VCaP (cell line): ENCODE data around the gene GRID2.

Source experiments
- H3K27ac ChIP-seq: fragments of 450-650 bp; 2 replicates; pipeline ENCODE4 v1.5.1; 2017
- TF ChIP-seq, protein P1 (sequence below): fragments of 450-650 bp; conservative IDR thresholded peaks from 2 replicates; pipeline ENCODE4 v1.5.1; 2017; ENCODE audit warnings: mild to moderate bottlenecking, moderate library complexity

Gene GRID2

DNA sequence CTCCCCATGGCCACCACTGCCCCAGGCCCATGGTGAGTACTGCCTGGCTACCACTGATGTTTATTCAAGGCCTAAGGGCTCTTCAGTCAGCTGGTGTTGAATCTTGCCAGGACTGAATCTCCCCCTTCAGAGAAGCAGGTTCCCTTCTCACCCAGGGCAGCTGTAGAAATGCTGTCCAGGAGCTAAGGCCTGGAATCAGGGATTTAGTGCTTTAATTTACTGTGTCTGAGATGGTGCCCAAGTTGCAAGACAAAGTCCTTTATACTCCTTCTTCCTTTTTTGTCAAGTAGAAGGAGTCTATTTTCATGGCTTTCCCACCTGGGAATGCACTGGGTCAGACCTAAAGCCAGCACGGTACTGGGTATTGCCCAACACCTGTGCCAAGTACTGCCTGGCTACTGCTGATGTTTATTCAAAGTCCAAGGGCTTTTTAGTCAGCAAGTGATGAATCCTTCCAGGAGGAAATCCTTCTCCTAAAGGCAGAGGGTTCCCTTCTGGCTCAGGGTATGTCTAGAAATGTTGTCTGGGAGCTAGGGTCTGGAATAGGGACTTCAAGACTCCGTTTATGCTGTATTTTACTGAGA is 1407.2 kb downstream of the GRID2 start:
- no peak overlapping the region for H3K27ac ChIP-seq
- TF ChIP-seq, protein P1, sequence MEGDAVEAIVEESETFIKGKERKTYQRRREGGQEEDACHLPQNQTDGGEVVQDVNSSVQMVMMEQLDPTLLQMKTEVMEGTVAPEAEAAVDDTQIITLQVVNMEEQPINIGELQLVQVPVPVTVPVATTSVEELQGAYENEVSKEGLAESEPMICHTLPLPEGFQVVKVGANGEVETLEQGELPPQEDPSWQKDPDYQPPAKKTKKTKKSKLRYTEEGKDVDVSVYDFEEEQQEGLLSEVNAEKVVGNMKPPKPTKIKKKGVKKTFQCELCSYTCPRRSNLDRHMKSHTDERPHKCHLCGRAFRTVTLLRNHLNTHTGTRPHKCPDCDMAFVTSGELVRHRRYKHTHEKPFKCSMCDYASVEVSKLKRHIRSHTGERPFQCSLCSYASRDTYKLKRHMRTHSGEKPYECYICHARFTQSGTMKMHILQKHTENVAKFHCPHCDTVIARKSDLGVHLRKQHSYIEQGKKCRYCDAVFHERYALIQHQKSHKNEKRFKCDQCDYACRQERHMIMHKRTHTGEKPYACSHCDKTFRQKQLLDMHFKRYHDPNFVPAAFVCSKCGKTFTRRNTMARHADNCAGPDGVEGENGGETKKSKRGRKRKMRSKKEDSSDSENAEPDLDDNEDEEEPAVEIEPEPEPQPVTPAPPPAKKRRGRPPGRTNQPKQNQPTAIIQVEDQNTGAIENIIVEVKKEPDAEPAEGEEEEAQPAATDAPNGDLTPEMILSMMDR, result no peak

DNA sequence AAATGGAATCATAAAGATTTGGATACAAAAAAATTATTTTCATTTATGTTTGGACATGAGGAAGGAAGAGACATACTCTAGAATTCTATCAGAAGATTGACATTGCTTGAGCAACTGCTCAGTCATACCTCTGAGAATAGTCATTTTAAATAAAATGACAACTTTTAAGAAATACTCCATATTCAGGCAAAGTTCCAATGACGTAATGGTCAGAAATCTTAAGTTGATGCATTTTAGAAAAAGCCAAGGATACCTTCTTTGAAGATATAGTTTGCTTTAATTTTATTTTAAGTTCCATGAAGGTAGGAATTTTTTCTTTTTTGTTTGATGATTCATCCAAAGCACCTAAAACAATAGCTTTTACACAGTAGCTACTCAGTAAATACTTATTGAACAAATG is 1414.5 kb downstream of the GRID2 start:
- TF ChIP-seq, protein P1, result no peak
- no peak overlapping the region for H3K27ac ChIP-seq

DNA sequence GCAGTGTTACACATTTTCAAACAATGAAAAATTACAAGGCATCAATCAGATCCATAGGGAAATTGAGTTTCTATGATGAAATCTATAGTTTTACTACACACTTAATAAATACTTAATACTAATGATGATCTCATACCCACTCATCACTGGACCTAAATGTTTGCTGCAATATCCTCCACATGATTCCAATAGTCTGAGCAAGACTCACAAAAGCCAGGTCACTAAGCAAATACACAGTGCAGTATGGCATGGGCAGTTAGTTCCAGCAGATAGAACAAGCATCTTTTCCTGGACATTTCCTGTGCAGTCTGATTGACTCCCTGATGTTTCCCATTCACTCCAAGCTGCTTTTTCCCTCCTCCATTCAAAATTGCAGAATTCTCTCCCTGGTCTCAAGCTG is 1415.8 kb downstream of the GRID2 start:
- TF ChIP-seq, protein P1, result no peak

DNA sequence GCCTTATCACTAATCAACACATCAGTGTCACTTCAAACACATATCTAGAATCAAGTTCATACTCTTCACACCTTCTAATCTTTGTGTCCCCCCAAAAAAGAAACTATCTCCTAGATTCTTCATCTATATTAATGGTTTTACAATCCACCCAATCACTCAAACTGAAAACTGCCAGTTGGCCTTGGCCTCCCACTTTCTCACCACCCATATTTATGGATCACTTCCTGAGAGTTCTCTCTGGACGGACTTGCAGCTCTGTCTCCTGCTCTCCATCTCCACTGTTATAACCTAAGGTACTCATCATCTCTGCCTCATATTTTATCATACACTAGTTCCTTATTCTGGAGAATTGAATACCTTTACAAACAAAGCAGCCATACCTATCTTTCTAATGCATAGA is 1418.7 kb downstream of the GRID2 start:
- H3K27ac ChIP-seq, result no peak overlapping the region
- TF ChIP-seq, protein P1, result no peak

More for the DNA sequence above, 1415.8 kb downstream of the GRID2 start:
- H3K27ac ChIP-seq, result no peak overlapping the region

DNA sequence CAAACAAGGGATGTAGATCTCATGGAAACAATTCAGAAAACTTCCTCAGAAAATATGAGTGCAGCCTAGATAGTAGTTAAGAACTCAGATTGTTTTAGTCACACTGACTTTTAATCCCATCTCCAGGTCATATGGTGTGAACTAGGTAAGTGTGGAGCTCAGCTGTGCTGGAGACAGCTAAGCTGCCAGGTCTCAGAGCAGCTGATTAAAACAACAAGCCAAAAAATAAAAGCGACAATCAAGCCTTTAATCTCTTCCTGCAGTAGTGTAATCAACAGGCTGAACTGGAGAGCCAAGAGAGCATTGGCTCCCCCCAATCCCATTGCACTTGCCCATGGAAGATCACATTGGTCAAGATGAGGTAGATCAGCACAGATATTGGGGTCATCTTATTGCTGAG is 1426.5 kb downstream of the GRID2 start:
- TF ChIP-seq, protein P1, result no peak
- no peak overlapping the region for H3K27ac ChIP-seq

DNA sequence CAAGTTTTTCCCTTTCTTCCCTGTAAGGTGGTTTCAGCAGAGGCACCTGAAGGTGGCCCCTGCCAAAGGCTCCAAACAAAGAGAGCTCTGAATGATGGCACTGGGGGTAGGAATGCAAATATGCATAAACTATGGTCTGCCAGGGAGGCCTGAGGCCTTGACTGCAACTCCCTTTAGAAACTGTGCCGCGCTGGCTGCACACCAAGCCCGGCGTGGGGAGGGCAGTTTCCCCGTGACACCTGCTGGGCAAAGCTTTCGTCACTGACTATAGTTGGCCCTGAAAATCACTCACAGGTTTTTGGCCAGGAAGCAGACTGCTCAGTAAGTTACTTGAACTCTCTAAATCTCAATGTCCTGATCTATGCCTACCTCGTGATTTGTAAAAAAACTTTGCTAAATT is 1427.0 kb downstream of the GRID2 start:
- TF ChIP-seq, protein P1, result no peak
- H3K27ac ChIP-seq, result no peak overlapping the region

DNA sequence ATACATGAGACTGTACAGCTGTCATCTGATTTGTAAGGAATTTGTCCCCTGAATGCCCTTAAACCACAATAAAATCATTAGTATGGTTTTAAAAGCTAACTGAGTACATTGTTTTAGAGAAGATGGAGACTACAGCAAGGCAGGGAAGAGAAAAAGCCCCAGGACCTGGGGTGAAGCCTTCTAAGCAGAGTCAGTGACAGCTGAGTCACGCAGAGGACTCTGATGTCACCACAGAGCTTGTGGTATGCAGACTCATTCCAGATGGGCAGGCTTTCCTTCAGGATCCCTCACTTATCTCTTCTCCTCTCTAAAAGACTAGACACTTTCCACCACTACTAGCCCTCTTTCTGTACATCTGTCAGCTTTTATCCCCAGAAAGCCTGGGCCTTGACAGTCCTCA is 1427.7 kb downstream of the GRID2 start:
- TF ChIP-seq, protein P1, result no peak
- H3K27ac ChIP-seq, result no peak overlapping the region
